ENCODE measurements around the gene PIGZ. TPM values are rescaled to one million over a fixed set of nuclear protein-coding genes. Genes with fewer than 3 reads are reported as not detected.

Gene PIGZ
- total RNA-seq, 2 donors from 2014 or later, result 4.7 to 11.3 TPM

DNA sequence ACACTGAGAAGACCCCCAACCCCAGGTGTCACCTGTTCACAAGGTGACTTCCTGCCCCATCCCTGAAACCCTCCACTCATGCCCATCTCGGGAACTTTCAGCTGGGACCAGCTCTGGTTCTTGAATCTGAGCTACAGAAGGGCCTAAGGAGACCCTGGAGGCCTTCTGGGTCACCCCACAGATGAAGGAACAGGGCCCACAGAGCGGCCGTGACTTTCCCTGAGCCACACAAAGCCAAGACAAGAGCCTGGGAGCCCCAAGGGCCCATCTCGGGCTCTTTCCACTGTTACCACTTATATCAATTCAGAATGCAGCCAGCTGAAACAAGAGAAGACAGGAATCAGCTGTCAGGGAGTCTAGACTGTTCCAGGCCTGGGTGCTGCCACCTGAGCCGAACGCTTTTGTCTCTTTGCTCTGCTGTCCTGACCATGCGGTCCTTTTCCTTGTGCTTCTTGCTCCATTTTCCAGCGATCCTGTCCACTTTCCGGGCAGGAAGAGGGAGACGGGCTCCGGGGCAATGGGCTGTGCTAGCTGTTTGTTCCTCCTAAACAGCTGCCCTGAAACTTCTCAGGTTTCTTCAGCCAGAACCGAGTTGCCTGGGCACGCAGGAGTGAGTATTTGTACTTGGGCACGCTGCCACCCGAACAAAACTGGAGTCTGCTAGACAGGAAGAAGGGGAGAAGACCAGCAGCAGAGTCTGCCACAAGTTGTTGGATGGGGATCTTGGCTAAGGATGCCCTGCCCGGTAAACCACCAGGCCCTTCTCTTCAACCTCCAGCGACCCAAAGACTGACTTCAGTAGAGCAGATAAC lies 28.0 kb upstream of the PIGZ start:
- Histone ChIP-seq H3K27me3 (replicated peaks; ENCODE audit: insufficient read depth) (no peaks in the 10 kb centered on the region), H3K4me3 (no peak overlapping the region), H3K9me3 (no peaks in the 10 kb centered on the region), H3K27ac (peak overlapping the region; percentile 60 to 62), H3K36me3 (no peaks in the 10 kb centered on the region), H3K4me1 (replicated peaks) (no peaks in the 10 kb centered on the region)
- peak; percentile 77 for DNase-seq (ENCODE audit: low spot score)
- intact Hi-C loops (cut with DNase I), result no loop called here
- 42% methylated on average over 17 of the region's 17 CpGs for WGBS
- TF ChIP-seq, protein P1, sequence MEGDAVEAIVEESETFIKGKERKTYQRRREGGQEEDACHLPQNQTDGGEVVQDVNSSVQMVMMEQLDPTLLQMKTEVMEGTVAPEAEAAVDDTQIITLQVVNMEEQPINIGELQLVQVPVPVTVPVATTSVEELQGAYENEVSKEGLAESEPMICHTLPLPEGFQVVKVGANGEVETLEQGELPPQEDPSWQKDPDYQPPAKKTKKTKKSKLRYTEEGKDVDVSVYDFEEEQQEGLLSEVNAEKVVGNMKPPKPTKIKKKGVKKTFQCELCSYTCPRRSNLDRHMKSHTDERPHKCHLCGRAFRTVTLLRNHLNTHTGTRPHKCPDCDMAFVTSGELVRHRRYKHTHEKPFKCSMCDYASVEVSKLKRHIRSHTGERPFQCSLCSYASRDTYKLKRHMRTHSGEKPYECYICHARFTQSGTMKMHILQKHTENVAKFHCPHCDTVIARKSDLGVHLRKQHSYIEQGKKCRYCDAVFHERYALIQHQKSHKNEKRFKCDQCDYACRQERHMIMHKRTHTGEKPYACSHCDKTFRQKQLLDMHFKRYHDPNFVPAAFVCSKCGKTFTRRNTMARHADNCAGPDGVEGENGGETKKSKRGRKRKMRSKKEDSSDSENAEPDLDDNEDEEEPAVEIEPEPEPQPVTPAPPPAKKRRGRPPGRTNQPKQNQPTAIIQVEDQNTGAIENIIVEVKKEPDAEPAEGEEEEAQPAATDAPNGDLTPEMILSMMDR (IDR thresholded peaks at IDR 0.05), result no peak
- TF ChIP-seq POLR2AphosphoS5 (IDR thresholded peaks at IDR 0.05), result peak; percentile 54
- TF ChIP-seq POLR2A (IDR thresholded peaks at IDR 0.05), result no peak

DNA sequence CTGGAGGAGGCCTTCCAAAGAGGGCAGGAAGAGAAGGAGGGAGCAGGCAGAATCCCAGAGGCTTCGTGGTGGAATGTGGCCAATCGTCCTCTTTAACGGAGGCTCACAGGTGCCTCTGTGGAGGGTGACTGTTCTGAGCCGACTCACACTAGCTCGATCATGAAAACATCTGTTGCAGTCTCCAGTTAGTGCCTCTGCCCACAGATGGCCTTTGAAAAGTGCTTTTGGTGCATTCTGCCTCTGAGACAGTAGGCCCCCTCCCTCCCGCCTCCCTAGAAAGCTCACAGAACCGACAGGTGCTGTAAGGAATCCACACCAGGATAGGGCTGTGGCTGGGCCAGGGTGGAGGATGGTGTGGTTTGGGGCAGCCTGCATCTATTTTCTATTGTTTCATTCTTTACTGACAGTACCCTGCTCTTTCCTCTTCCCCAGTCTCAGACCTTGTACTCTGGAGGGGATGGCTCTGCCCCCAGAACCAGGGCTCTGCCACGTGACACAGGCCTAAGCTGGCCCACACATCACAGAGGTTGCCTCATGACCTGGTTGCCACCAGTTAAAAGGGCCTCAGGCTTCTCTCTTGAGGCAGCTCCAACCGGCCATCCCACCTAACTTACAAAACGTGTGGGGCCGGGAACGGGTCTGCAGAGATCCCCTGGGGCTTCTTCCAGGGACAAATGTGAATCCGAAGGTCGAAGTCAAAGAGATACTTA lies 27.2 kb upstream of the PIGZ start:
- Histone ChIP-seq H3K27ac (peak overlapping the region; percentile 60 to 62), H3K4me1 (replicated peaks) (no peaks in the 10 kb centered on the region), H3K9me3 (no peaks in the 10 kb centered on the region), H3K27me3 (replicated peaks; ENCODE audit: insufficient read depth) (no peaks in the 10 kb centered on the region), H3K4me3 (no peak overlapping the region), H3K36me3 (no peaks in the 10 kb centered on the region)
- no peak for DNase-seq (ENCODE audit: low spot score)
- TF ChIP-seq POLR2AphosphoS5 (IDR thresholded peaks at IDR 0.05) (no peak), POLR2A (IDR thresholded peaks at IDR 0.05) (no peak)
- TF ChIP-seq, protein P1 (IDR thresholded peaks at IDR 0.05), result no peak
- intact Hi-C loops (cut with DNase I), result no loop called here
- 74% methylated on average over 14 of the region's 14 CpGs for WGBS

DNA sequence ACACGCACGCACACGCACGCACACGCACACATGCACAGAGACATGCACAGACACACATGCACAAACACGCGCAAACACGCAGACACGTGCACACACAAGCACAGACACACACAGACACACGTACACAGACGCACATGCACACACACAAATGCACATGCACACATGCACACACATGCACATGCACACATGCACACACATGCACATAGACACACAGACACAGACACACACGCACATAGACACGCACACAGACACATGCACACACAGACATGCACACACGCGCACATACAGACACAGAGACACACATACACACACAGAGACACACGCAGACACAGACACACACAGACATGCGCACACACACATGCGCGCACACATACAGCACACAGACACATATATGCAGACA lies 26.4 kb upstream of the PIGZ start:
- no peak overlapping the region for H3K27ac ChIP-seq
- 93% methylated on average over 19 of the region's 19 CpGs for WGBS
- intact Hi-C loops (cut with DNase I), result no loop called here

DNA sequence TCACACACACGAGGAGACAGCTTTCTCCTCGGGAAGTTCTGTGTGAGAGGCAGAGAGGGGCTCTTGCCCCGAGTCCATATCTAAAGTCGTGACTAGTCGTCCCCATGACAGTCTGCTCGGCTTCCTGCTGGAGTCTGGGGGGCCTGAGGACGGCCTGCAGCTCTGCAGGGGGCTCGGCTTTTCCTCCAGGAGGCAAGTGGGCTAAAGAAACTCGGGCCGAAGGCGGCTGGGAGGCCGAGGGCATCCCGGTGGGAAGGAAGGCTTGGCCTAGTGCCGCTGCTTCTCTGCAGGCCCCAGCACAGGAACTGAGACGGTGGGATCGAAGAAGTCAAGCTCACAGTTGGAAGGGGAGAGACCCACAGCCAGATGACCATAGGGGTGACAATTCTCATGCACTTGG lies 25.4 kb upstream of the PIGZ start:
- intact Hi-C loops (cut with DNase I), result no loop called here
- no peak for TF ChIP-seq POLR2AphosphoS5 (IDR thresholded peaks at IDR 0.05)
- no peak for TF ChIP-seq POLR2A (IDR thresholded peaks at IDR 0.05)
- TF ChIP-seq, protein P1 (IDR thresholded peaks at IDR 0.05), result no peak
- H3K27me3 ChIP-seq (replicated peaks; ENCODE audit: insufficient read depth), result no peaks in the 10 kb centered on the region
- H3K36me3 ChIP-seq, result no peaks in the 10 kb centered on the region
- H3K9me3 ChIP-seq, result no peaks in the 10 kb centered on the region
- WGBS, result 78% methylated on average over 16 of the region's 16 CpGs
- H3K4me1 ChIP-seq (replicated peaks), result no peaks in the 10 kb centered on the region
- DNase-seq (ENCODE audit: low spot score), result no peak
- no peak overlapping the region for H3K27ac ChIP-seq
- no peak overlapping the region for H3K4me3 ChIP-seq

More for the DNA sequence above, 26.4 kb upstream of the PIGZ start:
- Histone ChIP-seq H3K4me3 (no peak overlapping the region), H3K9me3 (no peaks in the 10 kb centered on the region), H3K36me3 (no peaks in the 10 kb centered on the region), H3K4me1 (replicated peaks) (no peaks in the 10 kb centered on the region), H3K27me3 (replicated peaks; ENCODE audit: insufficient read depth) (no peaks in the 10 kb centered on the region)
- no peak for DNase-seq (ENCODE audit: low spot score)
- no peak for TF ChIP-seq POLR2A (IDR thresholded peaks at IDR 0.05)
- TF ChIP-seq POLR2AphosphoS5 (IDR thresholded peaks at IDR 0.05), result no peak
- TF ChIP-seq, protein P1 (IDR thresholded peaks at IDR 0.05), result no peak
